Mesenchymal stem cell (in vitro differentiated cells and primary cell): ENCODE results near the gene BBIP1.
"Not testable (repeated sequence)": the region's sequence is repeated elsewhere in the genome, so short reads cannot be mapped to it uniquely, and the experiment has no call there.

ENCODE experiments used
- DNase-seq: peaks from one replicate; pipeline ENCODE4 v3.0.0-alpha.2; 2013
- H2AFZ ChIP-seq: one replicate; pipeline ENCODE4 v1.6.1; 2013; ENCODE audit warnings: low read depth, mild to moderate bottlenecking, control low read depth, inconsistent platforms, low read length, moderate library complexity
- H2AK5ac ChIP-seq: 2 replicates; pipeline ENCODE4 v1.6.1; 2013; ENCODE audit warnings: low read length, moderate library complexity, mild to moderate bottlenecking, inconsistent platforms; ENCODE audit not compliant: severe bottlenecking
- H2BK120ac ChIP-seq: one replicate; pipeline ENCODE4 v1.6.1; 2013; ENCODE audit warnings: low read depth, mild to moderate bottlenecking, inconsistent platforms, low read length, moderate library complexity
- H2BK12ac ChIP-seq, 2 experiments: one replicate each; pipeline ENCODE4 v1.6.1; 2013; ENCODE audit warnings: inconsistent platforms in 2 of 2, low read length in 2 of 2, mild to moderate bottlenecking in 2 of 2, moderate library complexity in 2 of 2, control low read depth in 1 of 2
- H2BK15ac ChIP-seq: one replicate; pipeline ENCODE4 v1.6.1; 2013; ENCODE audit warnings: mild to moderate bottlenecking, low read depth, inconsistent platforms; ENCODE audit not compliant: poor library complexity, severe bottlenecking
- H2BK5ac ChIP-seq: 2 replicates; pipeline ENCODE4 v1.6.1; 2013; ENCODE audit warnings: low read depth, mild to moderate bottlenecking, low read length, control low read depth, inconsistent platforms; ENCODE audit not compliant: poor library complexity, severe bottlenecking
- H3K14ac ChIP-seq, 2 experiments: one replicate each; pipeline ENCODE4 v1.6.1; 2013; ENCODE audit warnings: inconsistent platforms in 2 of 2, low read length in 2 of 2, control low read depth in 1 of 2, mild to moderate bottlenecking in 1 of 2, moderate library complexity in 1 of 2
- H3K18ac ChIP-seq, 2 experiments: one replicate each; pipeline ENCODE4 v1.6.1; 2013; ENCODE audit warnings: inconsistent platforms in 2 of 2, low read length in 2 of 2, control low read depth in 1 of 2, low read depth in 1 of 2, mild to moderate bottlenecking in 1 of 2
- H3K23ac ChIP-seq, 2 experiments: one replicate each; pipeline ENCODE4 v1.6.1; 2013; ENCODE audit warnings: inconsistent platforms in 2 of 2, low read length in 2 of 2, mild to moderate bottlenecking in 2 of 2, moderate library complexity in 2 of 2, control low read depth in 1 of 2
- H3K27ac ChIP-seq: 2 replicates; pipeline ENCODE4 v1.5.1; 2013; ENCODE audit warnings: mild to moderate bottlenecking, moderate library complexity, low read length, control low read depth, inconsistent platforms; ENCODE audit not compliant: poor library complexity, severe bottlenecking
- H3K27me3 ChIP-seq, 2 experiments: 2 replicates each; pipeline versions ENCODE4 v1.6.1 to v1.7.0; 2013; ENCODE audit warnings: low read length in 2 of 2, mild to moderate bottlenecking in 2 of 2, moderate library complexity in 2 of 2, control low read depth in 1 of 2, inconsistent platforms in 1 of 2; ENCODE audit not compliant: control insufficient read depth in 1 of 2, insufficient read depth in 1 of 2
- H3K36me3 ChIP-seq, 2 experiments: 2 replicates each; pipeline versions ENCODE4 v1.6.1 to v1.7.0; 2013; ENCODE audit warnings: low read length in 2 of 2, control low read depth in 1 of 2, inconsistent platforms in 1 of 2, low read depth in 1 of 2, mild to moderate bottlenecking in 1 of 2; ENCODE audit not compliant: insufficient read depth in 2 of 2, control insufficient read depth in 1 of 2
- H3K4ac ChIP-seq, 2 experiments: one replicate each; pipeline ENCODE4 v1.6.1; 2013; ENCODE audit warnings: inconsistent platforms in 2 of 2, low read length in 2 of 2, mild to moderate bottlenecking in 2 of 2, moderate library complexity in 2 of 2, control low read depth in 1 of 2, low read depth in 1 of 2
- H3K4me1 ChIP-seq: 2 replicates; pipeline ENCODE4 v1.6.1; 2013; ENCODE audit warnings: low read depth, low read length, control low read depth; ENCODE audit not compliant: control insufficient read depth, insufficient read depth
- H3K4me2 ChIP-seq: 2 replicates; pipeline ENCODE4 v1.6.1; 2013; ENCODE audit warnings: low read length, mild to moderate bottlenecking, inconsistent platforms; ENCODE audit not compliant: poor library complexity, severe bottlenecking
- H3K4me3 ChIP-seq, 2 experiments: 2 replicates each; pipeline versions ENCODE4 v1.5.1 to v1.7.0; 2013; ENCODE audit warnings: low read length in 2 of 2, mild to moderate bottlenecking in 2 of 2, control low read depth in 1 of 2, low read depth in 1 of 2; ENCODE audit not compliant: insufficient read depth in 1 of 2
- H3K79me1 ChIP-seq: replicated peaks from 2 replicates; pipeline ENCODE4 v1.6.1; 2013; ENCODE audit warnings: mild to moderate bottlenecking, control low read depth, low read length, inconsistent platforms; ENCODE audit not compliant: poor library complexity, severe bottlenecking
- H3K9ac ChIP-seq: 2 replicates; pipeline ENCODE4 v1.7.0; 2013; ENCODE audit warnings: mild to moderate bottlenecking, low read length, moderate library complexity
- H3K9me3 ChIP-seq: 2 replicates; pipeline ENCODE4 v1.7.0; 2013; ENCODE audit warnings: mild to moderate bottlenecking, low read length; ENCODE audit not compliant: control insufficient read depth
- H4K8ac ChIP-seq: one replicate; pipeline ENCODE4 v1.6.1; 2013; ENCODE audit warnings: inconsistent platforms, mild to moderate bottlenecking, low read length, moderate library complexity
- H4K91ac ChIP-seq: one replicate; pipeline ENCODE4 v1.6.1; 2013; ENCODE audit warnings: mild to moderate bottlenecking, low read length, inconsistent platforms
- WGBS: methylation state at CpG from one replicate; pipeline ENCODE4 v1.1.7; 2013; ENCODE audit warnings: mixed read lengths; 5-methylcytosine and 5-hydroxymethylcytosine counted together

Gene BBIP1

GRCh38 chr10:110918269-110918642, 724 bp downstream of the BBIP1 start:
- Histone ChIP-seq H3K14ac (no peak overlapping the region), H2AK5ac (no peak overlapping the region), H3K36me3 (no peaks in the 10 kb centered on the region), H3K27ac (peak overlapping the region; percentile 64), H3K27me3 (no peaks in the 10 kb centered on the region), H3K4me1 (peaks cover 6% of the 10 kb centered on the region), H4K8ac (peak overlapping the region; percentile 35), H3K23ac (no peak overlapping the region), H4K91ac (no peak overlapping the region), H3K9ac (peak overlapping the region; percentile 98), H3K18ac (no peak overlapping the region), H3K79me1 (peaks cover 2% of the 10 kb centered on the region), H3K4me2 (peak overlapping the region; percentile 82), H3K9me3 (no peaks in the 10 kb centered on the region), H3K4ac (peak overlapping the region in 1 of 2 experiments; percentile 32), H2AFZ (no peak overlapping the region), H3K4me3 (peak overlapping the region in 1 of 2 experiments; percentile 79), H2BK15ac (no peak overlapping the region), H2BK12ac (no peak overlapping the region), H2BK120ac (peak overlapping the region; percentile 98), H2BK5ac (peak overlapping the region; percentile 97)
- WGBS = 3% methylated on average over 12 of the region's 15 CpGs
- DNase-seq = peak; percentile 97

GRCh38 chr10:110916554-110917346, 2.2 kb downstream of the BBIP1 start:
- 55% methylated on average over 3 of the region's 3 CpGs for WGBS
- Histone ChIP-seq H3K4ac (no peak overlapping the region), H2BK5ac (no peak overlapping the region), H2AK5ac (no peak overlapping the region), H3K9ac (peak overlapping the region; percentile 98), H3K18ac (no peak overlapping the region), H3K23ac (no peak overlapping the region), H3K4me3 (no peak overlapping the region), H4K8ac (no peak overlapping the region), H3K9me3 (no peaks in the 10 kb centered on the region), H3K79me1 (peaks cover 2% of the 10 kb centered on the region), H3K27ac (peak overlapping the region; percentile 58), H4K91ac (no peak overlapping the region), H2BK120ac (no peak overlapping the region), H3K14ac (no peak overlapping the region), H2BK12ac (no peak overlapping the region), H3K27me3 (no peaks in the 10 kb centered on the region), H2AFZ (no peak overlapping the region), H3K4me2 (no peak overlapping the region), H2BK15ac (no peak overlapping the region), H3K4me1 (peaks cover 6% of the 10 kb centered on the region), H3K36me3 (no peaks in the 10 kb centered on the region)
- DNase-seq = peak; percentile 64

- not testable (repeated sequence) for H4K8ac ChIP-seq, H3K4ac ChIP-seq, H3K9ac ChIP-seq, H3K79me1 ChIP-seq, H3K18ac ChIP-seq, H3K23ac ChIP-seq, H4K91ac ChIP-seq, H2BK5ac ChIP-seq, H3K9me3 ChIP-seq, H3K27me3 ChIP-seq, H3K4me2 ChIP-seq, H3K14ac ChIP-seq, H3K36me3 ChIP-seq, H2AFZ ChIP-seq, DNase-seq, H2BK12ac ChIP-seq, H2AK5ac ChIP-seq, H3K27ac ChIP-seq, H3K4me1 ChIP-seq, H2BK15ac ChIP-seq, H3K4me3 ChIP-seq, H2BK120ac ChIP-seq
- WGBS = 96% methylated on average over 3 of the region's 4 CpGs
Observed at GRCh38 chr10:110915600-110915999, 3.4 kb downstream of the BBIP1 start.

DNA sequence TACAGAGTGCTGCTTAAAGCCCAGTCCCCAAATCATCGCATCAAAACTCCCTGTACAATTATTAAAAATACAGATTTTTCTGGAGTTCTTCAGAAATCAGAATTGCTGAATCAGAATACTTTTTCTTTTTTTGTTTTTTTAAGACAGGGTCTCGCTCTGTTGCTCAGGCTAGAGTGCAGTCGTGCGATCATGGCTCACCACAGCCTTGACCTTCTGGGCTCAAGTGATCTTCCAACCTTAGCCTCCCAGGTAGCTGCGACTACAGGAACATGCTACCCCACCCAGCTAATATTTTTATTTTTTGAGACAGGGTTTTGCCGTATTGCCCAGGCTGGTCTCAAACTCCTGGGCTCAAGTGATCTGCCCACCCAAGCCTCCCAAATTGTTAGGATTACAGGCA, 3.9 kb downstream of the BBIP1 start:
- Histone ChIP-seq H3K14ac (no peak overlapping the region), H3K4me3 (no peak overlapping the region), H3K9me3 (no peaks in the 10 kb centered on the region), H2AK5ac (no peak overlapping the region), H3K18ac (no peak overlapping the region), H2BK120ac (no peak overlapping the region), H3K27ac (no peak overlapping the region), H3K4me2 (peak overlapping the region; percentile 42), H2BK15ac (no peak overlapping the region), H3K79me1 (peaks cover 5% of the 10 kb centered on the region), H2AFZ (no peak overlapping the region), H2BK5ac (no peak overlapping the region), H3K27me3 (no peaks in the 10 kb centered on the region), H3K36me3 (no peaks in the 10 kb centered on the region), H3K9ac (no peak overlapping the region), H4K8ac (no peak overlapping the region), H3K23ac (no peak overlapping the region), H2BK12ac (no peak overlapping the region), H4K91ac (no peak overlapping the region), H3K4me1 (peaks cover 6% of the 10 kb centered on the region), H3K4ac (no peak overlapping the region)
- no peak for DNase-seq
- 97% methylated on average over 5 of the region's 6 CpGs for WGBS
